CD8-positive, alpha-beta memory T cell (primary cell): Measurements from ENCODE around the gene DAB2IP. TPM values are rescaled to one million over a fixed set of nuclear protein-coding genes. Genes with fewer than 3 reads are reported as not detected.

ENCODE experiments used
- CTCF ChIA-PET: fragments of 350-600 bp; sonication (Branson Sonifier 250); formaldehyde crosslinking; loops from one replicate; lab custom pipeline; 2021; ENCODE audit warnings: antibody characterized with exemption; lab: Charles Lee
- POLR2A ChIA-PET: fragments of 350-600 bp; sonication (Branson Sonifier 250); formaldehyde crosslinking; loops from one replicate; lab custom pipeline; 2021; ENCODE audit warnings: antibody characterized with exemption; lab: Charles Lee
- DNase-seq, 5 donors: peaks; one replicate each; pipeline versions ENCODE4 v3.0.0 to v3.0.0-alpha.2; 2020 to 2022; ENCODE audit warnings: mixed read lengths in 1 of 5
- H3K27ac ChIP-seq: one replicate; pipeline ENCODE4 v1.7.0; 2013; ENCODE audit warnings: low read depth, mild to moderate bottlenecking, low read length, moderate library complexity
- H3K27me3 ChIP-seq: 2 replicates; pipeline ENCODE4 v1.7.0; 2013; ENCODE audit warnings: low read length, mild to moderate bottlenecking; ENCODE audit not compliant: insufficient read depth, poor library complexity, severe bottlenecking
- H3K36me3 ChIP-seq: 2 replicates; pipeline ENCODE4 v1.7.0; 2013; ENCODE audit warnings: mild to moderate bottlenecking, low read length, moderate library complexity; ENCODE audit not compliant: insufficient read depth
- H3K4me1 ChIP-seq: 2 replicates; pipeline ENCODE4 v1.7.0; 2013; ENCODE audit warnings: mild to moderate bottlenecking, low read length, moderate library complexity; ENCODE audit not compliant: insufficient read depth
- H3K4me3 ChIP-seq: 2 replicates; pipeline ENCODE4 v1.7.0; 2013; ENCODE audit warnings: mild to moderate bottlenecking, low read length
- H3K9me3 ChIP-seq: 2 replicates; pipeline ENCODE4 v1.7.0; 2013; ENCODE audit warnings: mild to moderate bottlenecking, low read length
- H3K27ac Mint-ChIP-seq, 8 donors: one replicate each; pipeline ENCODE4 v1.8.0; 2020 to 2021; ENCODE audit warnings: mixed read lengths in 8 of 8, mild to moderate bottlenecking in 6 of 8, inconsistent platforms in 3 of 8, moderate library complexity in 3 of 8
- H3K27me3 Mint-ChIP-seq, 2 donors: one replicate each; pipeline ENCODE4 v1.8.0; 2020 to 2021; ENCODE audit warnings: mixed read lengths in 2 of 2, mild to moderate bottlenecking in 1 of 2, moderate library complexity in 1 of 2
- H3K36me3 Mint-ChIP-seq, 3 donors: one replicate each; pipeline ENCODE4 v1.8.0; 2020 to 2021; ENCODE audit warnings: mixed read lengths in 3 of 3, inconsistent platforms in 1 of 3, mild to moderate bottlenecking in 1 of 3
- H3K4me1 Mint-ChIP-seq, 3 donors: one replicate each; pipeline ENCODE4 v1.8.0; 2020 to 2021; ENCODE audit warnings: mixed read lengths in 3 of 3, inconsistent platforms in 1 of 3, mild to moderate bottlenecking in 1 of 3
- H3K4me3 Mint-ChIP-seq, 7 donors: one replicate each; pipeline ENCODE4 v1.8.0; 2020 to 2021; ENCODE audit warnings: mixed read lengths in 7 of 7, mild to moderate bottlenecking in 6 of 7, moderate library complexity in 4 of 7, inconsistent platforms in 2 of 7
- H3K9me3 Mint-ChIP-seq, 5 donors: one replicate each; pipeline ENCODE4 v1.8.0; 2020 to 2022; ENCODE audit warnings: mixed read lengths in 5 of 5, mild to moderate bottlenecking in 3 of 5, moderate library complexity in 2 of 5, inconsistent platforms in 1 of 5
- polyA plus RNA-seq: library from polyadenylated mRNA; unstranded; fragments of 300-500 nt; fragmentation: Illumina TruSeq; gene quantifications from one replicate; pipeline ENCODE4 v1.2.3, GENCODE V29; 2021
- total RNA-seq, 2 experiments: library from RNA; stranded (reverse); gene quantifications; one replicate each; pipeline ENCODE4 v1.2.3, GENCODE V29; 2021

Gene DAB2IP
- total and polyA plus RNA-seq, 3 experiments from 2014 or later, result 0.15 to 0.41 (median 0.27) TPM

- ChIA-PET CTCF (no interaction called here), POLR2A (no interaction called here)
- H3K4me3 Mint-ChIP-seq, result no peak overlapping the region
- H3K36me3 Mint-ChIP-seq, result no peaks in the 10 kb centered on the region
- Histone ChIP-seq H3K4me1 (no peaks in the 10 kb centered on the region), H3K36me3 (no peaks in the 10 kb centered on the region), H3K27me3 (no peaks in the 10 kb centered on the region), H3K4me3 (no peak overlapping the region), H3K27ac (no peak overlapping the region), H3K9me3 (no peaks in the 10 kb centered on the region)
- no peaks in the 10 kb centered on the region for H3K4me1 Mint-ChIP-seq
- peak in 1 of 5 donors; percentile 36 for DNase-seq
- no peak overlapping the region for H3K27ac Mint-ChIP-seq
- no peaks in the 10 kb centered on the region for H3K9me3 Mint-ChIP-seq
- H3K27me3 Mint-ChIP-seq, result peaks cover 0 to 3% of the 10 kb centered on the region in 2 donors
Measured at GRCh38 chr9:121770415-121771273, 119.2 kb downstream of the DAB2IP start.

GRCh38 chr9:121771418-121771817, 120.0 kb downstream of the DAB2IP start:
- H3K27ac ChIP-seq, result no peak overlapping the region
- ChIA-PET POLR2A (no interaction called here), CTCF (no interaction called here)
- no peaks in the 10 kb centered on the region for H3K27me3 ChIP-seq
- H3K27me3 Mint-ChIP-seq, result peaks cover 0 to 4% of the 10 kb centered on the region in 2 donors
- H3K9me3 ChIP-seq, result no peaks in the 10 kb centered on the region
- no peaks in the 10 kb centered on the region for H3K4me1 ChIP-seq
- no peaks in the 10 kb centered on the region for H3K36me3 Mint-ChIP-seq
- no peaks in the 10 kb centered on the region for H3K4me1 Mint-ChIP-seq
- no peaks in the 10 kb centered on the region for H3K9me3 Mint-ChIP-seq
- H3K27ac Mint-ChIP-seq, result no peak overlapping the region
- no peak for DNase-seq
- no peaks in the 10 kb centered on the region for H3K36me3 ChIP-seq
- no peak overlapping the region for H3K4me3 ChIP-seq
- H3K4me3 Mint-ChIP-seq, result no peak overlapping the region

- CTCF ChIA-PET, result no interaction called here
- H3K9me3 Mint-ChIP-seq, result no peaks in the 10 kb centered on the region
Measured at GRCh38 chr9:121771851-121772599, 120.6 kb downstream of the DAB2IP start.

GRCh38 chr9:121772600-121773285, 121.3 kb downstream of the DAB2IP start:
- Mint-ChIP-seq H3K9me3 (no peaks in the 10 kb centered on the region), H3K4me1 (no peaks in the 10 kb centered on the region), H3K27me3 (peaks cover 0 to 2% of the 10 kb centered on the region in 2 donors), H3K4me3 (no peak overlapping the region), H3K27ac (no peak overlapping the region), H3K36me3 (no peaks in the 10 kb centered on the region)
- Histone ChIP-seq H3K4me3 (no peak overlapping the region), H3K4me1 (no peaks in the 10 kb centered on the region), H3K9me3 (no peaks in the 10 kb centered on the region), H3K27me3 (no peaks in the 10 kb centered on the region), H3K36me3 (no peaks in the 10 kb centered on the region), H3K27ac (no peak overlapping the region)
- DNase-seq, result no peak
- CTCF ChIA-PET, result no interaction called here
- POLR2A ChIA-PET, result no interaction called here

More at GRCh38 chr9:121771851-121772599, 120.6 kb downstream of the DAB2IP start:
- Mint-ChIP-seq H3K27me3 (peaks cover 0 to 4% of the 10 kb centered on the region in 2 donors), H3K36me3 (no peaks in the 10 kb centered on the region), H3K27ac (no peak overlapping the region), H3K4me3 (no peak overlapping the region), H3K4me1 (no peaks in the 10 kb centered on the region)
- DNase-seq, result no peak
- H3K36me3 ChIP-seq, result no peaks in the 10 kb centered on the region
- H3K27me3 ChIP-seq, result no peaks in the 10 kb centered on the region
- no peaks in the 10 kb centered on the region for H3K4me1 ChIP-seq
- no peak overlapping the region for H3K4me3 ChIP-seq
- POLR2A ChIA-PET, result no interaction called here
- no peaks in the 10 kb centered on the region for H3K9me3 ChIP-seq
- H3K27ac ChIP-seq, result no peak overlapping the region

- POLR2A ChIA-PET, result no interaction called here
- no peak for DNase-seq
Measured at GRCh38 chr9:121773286-121773953, 122.0 kb downstream of the DAB2IP start.

GRCh38 chr9:121773954-121774714, 122.7 kb downstream of the DAB2IP start:
- peaks cover 0 to 3% (median 0%) of the 10 kb centered on the region in 5 donors for H3K9me3 Mint-ChIP-seq
- Histone ChIP-seq H3K27me3 (no peaks in the 10 kb centered on the region), H3K9me3 (no peaks in the 10 kb centered on the region), H3K4me1 (no peaks in the 10 kb centered on the region), H3K4me3 (no peak overlapping the region), H3K36me3 (no peaks in the 10 kb centered on the region), H3K27ac (no peak overlapping the region)
- H3K27ac Mint-ChIP-seq, result no peak overlapping the region
- DNase-seq, result no peak
- no peak overlapping the region for H3K4me3 Mint-ChIP-seq
- H3K4me1 Mint-ChIP-seq, result no peaks in the 10 kb centered on the region
- ChIA-PET POLR2A (no interaction called here), CTCF (no interaction called here)
- H3K36me3 Mint-ChIP-seq, result no peaks in the 10 kb centered on the region
- peaks cover 0 to 2% of the 10 kb centered on the region in 2 donors for H3K27me3 Mint-ChIP-seq

More at GRCh38 chr9:121773286-121773953, 122.0 kb downstream of the DAB2IP start:
- Histone ChIP-seq H3K36me3 (no peaks in the 10 kb centered on the region), H3K4me3 (no peak overlapping the region), H3K27me3 (no peaks in the 10 kb centered on the region), H3K27ac (no peak overlapping the region), H3K4me1 (no peaks in the 10 kb centered on the region), H3K9me3 (no peaks in the 10 kb centered on the region)
- Mint-ChIP-seq H3K9me3 (no peaks in the 10 kb centered on the region), H3K4me1 (no peaks in the 10 kb centered on the region), H3K4me3 (no peak overlapping the region), H3K36me3 (no peaks in the 10 kb centered on the region), H3K27ac (peak overlapping the region in 2 of 8 donors; percentile 58 to 84), H3K27me3 (peaks cover 0 to 2% of the 10 kb centered on the region in 2 donors)
- CTCF ChIA-PET, result no interaction called here
